NCI-H2029 (cell line): ENCODE data around the gene SIN3A.
"Not testable (repeated sequence)": the region's sequence is repeated elsewhere in the genome, so short reads cannot be mapped to it uniquely, and the experiment has no call there.

ENCODE experiments used
- DNase-seq: peaks from one replicate; lab custom pipeline; 2025; lab: John Stamatoyannopoulos, UW

SIN3A gene

GRCh38 chr15:75451674-75452363 lies at the start of gene SIN3A:
Gene SIN3A (minus strand): TSS chr15:75451690. CDS start chr15:75430375, 21,315 bp downstream.
- peak; percentile 97 for DNase-seq

GRCh38 chr15:75493732-75494131 lies 42.2 kb upstream of the SIN3A start:
- no peak for DNase-seq

- no peak for DNase-seq
Observed at GRCh38 chr15:75483961-75484360, 32.5 kb upstream of the SIN3A start.

- DNase-seq: not testable (repeated sequence)
Observed at GRCh38 chr15:75483556-75483955, 32.1 kb upstream of the SIN3A start.

GRCh38 chr15:75483106-75483505 lies 31.6 kb upstream of the SIN3A start:
- no peak for DNase-seq

- DNase-seq: not testable (repeated sequence)
Observed at GRCh38 chr15:75480463-75480862, 29.0 kb upstream of the SIN3A start.

GRCh38 chr15:75479670-75480069 lies 28.2 kb upstream of the SIN3A start:
- DNase-seq: peak; percentile 30

- DNase-seq: not testable (repeated sequence)
Observed at GRCh38 chr15:75477094-75477493, 25.6 kb upstream of the SIN3A start.

GRCh38 chr15:75468913-75469598 lies 17.6 kb upstream of the SIN3A start:
- no peak for DNase-seq

GRCh38 chr15:75460646-75461045 lies 9.2 kb upstream of the SIN3A start:
- no peak for DNase-seq

- DNase-seq: no peak
Observed at GRCh38 chr15:75459581-75459980, 8.1 kb upstream of the SIN3A start.

GRCh38 chr15:75456710-75457109 lies 5.2 kb upstream of the SIN3A start:
- DNase-seq: no peak

GRCh38 chr15:75455982-75456531 lies 4.6 kb upstream of the SIN3A start:
- peak; percentile 1 for DNase-seq

GRCh38 chr15:75455424-75455981 lies 4.0 kb upstream of the SIN3A start:
- peak; percentile 16 for DNase-seq

- peak; percentile 22 for DNase-seq
Observed at GRCh38 chr15:75454471-75455378, 3.2 kb upstream of the SIN3A start.

- peak; percentile 95 for DNase-seq
Observed at GRCh38 chr15:75453703-75454470, 2.4 kb upstream of the SIN3A start.

- peak; percentile 16 for DNase-seq
Observed at GRCh38 chr15:75452865-75453702, 1.6 kb upstream of the SIN3A start.

- DNase-seq: peak; percentile 60
Observed at GRCh38 chr15:75452364-75452864, 924 bp upstream of the SIN3A start.

GRCh38 chr15:75451202-75451673 lies 252 bp downstream of the SIN3A start:
- DNase-seq: no peak
